T-helper 1 cell treated with Interleukin-12 subunit alpha and Interleukin-12 subunit beta and Interleukin-4 antibody, amounts not matched to agents 30 ng/mL and 1 ng/mL, for 36 hours (primary cell): ENCODE data around the gene DDX41. TPM values are rescaled to one million over a fixed set of nuclear protein-coding genes. Genes with fewer than 3 reads are reported as not detected.

ENCODE experiments used
- intact Hi-C: fragments of 100-400 bp; cut with micrococcal nuclease; formaldehyde crosslinking; loops from one replicate; pipeline ENCODE4 v1.15.1; 2024
- total RNA-seq: library from RNA; stranded (reverse); gene quantifications from 2 replicates; pipeline ENCODE4 v1.2.3, GENCODE V29; 2022

The DDX41 gene
- total RNA-seq, 1 donor from 2014 or later = 126 TPM

- intact Hi-C loops = loop anchor here (1.0 to 2.0 kb wide), 3 partner anchors 111 to 386 kb away; no protein-coding TSS in a partner anchor
These were observed 15.9 kb downstream of the DDX41 start for GRCh38 chr5:177500685-177501522.

GRCh38 chr5:177499842-177500241 is 16.9 kb downstream of the DDX41 start:
- intact Hi-C loops = loop anchor here (1.0 to 10.0 kb wide), 6 partner anchors 92 to 855 kb away; partner anchors contain the start of genes NHP2, NSD1, TMED9 and TSPAN17

GRCh38 chr5:177498013-177498787 is 18.6 kb downstream of the DDX41 start:
- intact Hi-C loops = loop anchor here (5.0 to 10.0 kb wide), 4 partner anchors 94 to 853 kb away; partner anchors contain the start of genes NHP2, NSD1, TMED9 and TSPAN17

GRCh38 chr5:177497292-177498012 is 19.3 kb downstream of the DDX41 start, which contains the start of gene PDLIM7:
Gene PDLIM7 (minus strand): TSS chr5:177497604. CDS start chr5:177496512, 1,092 bp downstream.
- intact Hi-C loops = loop anchor here (1.0 to 10.0 kb wide), 17 partner anchors 19 to 853 kb away; partner anchors contain the start of genes B4GALT7, DBN1, DDX41 and FAM193B

GRCh38 chr5:177496727-177497291 is 20.0 kb downstream of the DDX41 start:
- intact Hi-C loops = loop anchor here (1.0 to 10.0 kb wide), 17 partner anchors 18 to 852 kb away; partner anchors contain the start of genes B4GALT7, DBN1, DDX41 and FAM193B

GRCh38 chr5:177496070-177496726 is 20.6 kb downstream of the DDX41 start:
- intact Hi-C loops = loop anchor here (2.0 to 10.0 kb wide), 5 partner anchors 17 to 851 kb away; partner anchors contain the start of genes NHP2, NSD1, TMED9 and TSPAN17

- intact Hi-C loops = loop anchor here (2.0 to 10.0 kb wide), 5 partner anchors 17 to 851 kb away; partner anchors contain the start of genes NHP2, NSD1, TMED9 and TSPAN17
These were observed 21.3 kb downstream of the DDX41 start for GRCh38 chr5:177495243-177496060.

- intact Hi-C loops = loop anchor here (5.0 to 10.0 kb wide), 4 partner anchors 98 to 850 kb away; partner anchors contain the start of genes NHP2, NSD1, TMED9 and TSPAN17
These were observed 22.2 kb downstream of the DDX41 start for GRCh38 chr5:177494346-177495195.

- intact Hi-C loops = loop anchor here (10.0 kb wide), 1 partner anchor 849 kb away; the partner anchor contains the start of gene TSPAN17
These were observed 22.9 kb downstream of the DDX41 start for GRCh38 chr5:177493795-177494345.

GRCh38 chr5:177492841-177493240 is 23.9 kb downstream of the DDX41 start:
- intact Hi-C loops = loop anchor here (10.0 kb wide), 1 partner anchor 848 kb away; the partner anchor contains the start of gene TSPAN17

GRCh38 chr5:177491983-177492746 is 24.6 kb downstream of the DDX41 start:
- intact Hi-C loops = loop anchor here (10.0 kb wide), 1 partner anchor 847 kb away; the partner anchor contains the start of gene TSPAN17

GRCh38 chr5:177491429-177491945 is 25.3 kb downstream of the DDX41 start:
- intact Hi-C loops = loop anchor here (10.0 kb wide), 1 partner anchor 847 kb away; the partner anchor contains the start of gene TSPAN17

- intact Hi-C loops = loop anchor here (10.0 kb wide), 1 partner anchor 846 kb away; the partner anchor contains the start of gene TSPAN17
These were observed 25.8 kb downstream of the DDX41 start for GRCh38 chr5:177490992-177491391.

GRCh38 chr5:177490311-177490991 is 26.3 kb downstream of the DDX41 start:
- intact Hi-C loops = loop anchor here (10.0 kb wide), 1 partner anchor 846 kb away; the partner anchor contains the start of gene TSPAN17

- intact Hi-C loops = no loop called here
These were observed 27.5 kb downstream of the DDX41 start for GRCh38 chr5:177489119-177489716.
